ENCODE data around the gene CPXM2. TPM values are rescaled to one million over a fixed set of nuclear protein-coding genes. Genes with fewer than 3 reads are reported as not detected.

The CPXM2 gene
- polyA plus RNA-seq, 4 donors = 1.9 to 5.8 (median 5.3) TPM

DNA sequence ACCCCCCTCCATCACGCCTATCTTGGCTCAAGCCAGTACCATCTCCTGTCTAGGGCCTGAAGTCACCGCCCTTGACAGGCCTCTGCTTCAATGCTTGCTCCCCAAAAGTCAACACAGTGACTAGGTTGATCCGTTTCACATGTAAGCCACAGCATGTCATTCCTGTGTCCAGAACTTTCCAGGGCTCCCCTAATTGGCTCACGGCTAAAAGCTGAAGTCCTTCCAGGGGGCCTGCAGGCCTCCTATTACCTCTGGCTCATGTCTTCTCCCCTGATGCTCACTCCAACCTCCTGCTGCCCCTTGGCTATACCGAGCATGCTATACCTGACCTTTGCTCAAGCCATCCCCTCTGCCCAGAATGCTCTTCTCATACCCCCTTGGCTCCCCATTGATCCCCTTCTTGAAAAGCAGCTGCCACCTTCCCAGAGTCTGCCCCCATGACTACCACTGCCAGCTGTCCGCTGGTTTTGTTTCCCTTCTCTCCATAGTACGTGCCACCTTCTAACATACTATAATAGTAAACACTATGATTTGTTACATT, 39.1 kb downstream of the CPXM2 start:
- no peak for DNase-seq (ENCODE audit: low read depth in 4 of 4, low spot score in 3 of 4)

DNA sequence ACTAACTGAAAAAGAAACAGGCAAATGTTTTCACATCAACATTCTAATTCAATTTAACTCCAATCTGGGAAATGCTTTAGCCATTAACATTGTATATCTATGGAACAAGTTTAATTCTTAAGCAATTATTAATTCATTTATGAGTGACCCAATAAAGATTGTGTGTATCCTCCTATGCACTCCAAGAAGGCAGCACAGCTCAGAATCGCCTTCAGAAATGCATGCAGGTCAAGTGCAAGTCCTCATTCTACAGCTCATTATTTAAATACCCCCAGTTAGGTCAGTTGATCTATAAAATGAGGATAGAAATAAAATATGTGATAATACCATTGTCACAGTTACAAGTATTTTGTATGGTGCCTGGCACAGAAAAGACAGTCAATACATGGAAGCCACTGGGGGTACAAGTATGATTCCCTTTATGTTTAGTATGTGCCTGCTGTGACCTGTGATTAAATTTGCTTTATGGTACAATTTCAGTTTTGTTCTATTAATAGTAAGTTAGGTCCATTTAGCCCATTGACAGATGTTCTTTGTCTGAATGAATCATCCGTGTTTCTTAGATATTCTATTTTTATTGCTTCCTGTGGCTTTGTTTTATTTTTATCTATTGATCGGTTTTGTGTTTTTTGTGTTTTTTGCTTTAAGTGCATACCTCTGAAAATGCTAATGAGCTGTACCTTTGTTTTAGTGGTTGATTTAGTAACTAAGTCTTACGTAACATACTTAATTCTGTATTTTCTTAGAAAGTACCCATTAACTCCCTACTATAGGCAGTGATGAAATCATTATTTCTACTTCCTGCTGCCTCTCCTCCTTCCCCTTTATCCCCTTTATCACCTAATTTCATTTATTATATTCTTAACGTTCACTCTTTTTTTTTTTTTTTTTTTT, 42.8 kb downstream of the CPXM2 start:
- DNase-seq (ENCODE audit: low read depth in 4 of 4, low spot score in 3 of 4) = no peak

DNA sequence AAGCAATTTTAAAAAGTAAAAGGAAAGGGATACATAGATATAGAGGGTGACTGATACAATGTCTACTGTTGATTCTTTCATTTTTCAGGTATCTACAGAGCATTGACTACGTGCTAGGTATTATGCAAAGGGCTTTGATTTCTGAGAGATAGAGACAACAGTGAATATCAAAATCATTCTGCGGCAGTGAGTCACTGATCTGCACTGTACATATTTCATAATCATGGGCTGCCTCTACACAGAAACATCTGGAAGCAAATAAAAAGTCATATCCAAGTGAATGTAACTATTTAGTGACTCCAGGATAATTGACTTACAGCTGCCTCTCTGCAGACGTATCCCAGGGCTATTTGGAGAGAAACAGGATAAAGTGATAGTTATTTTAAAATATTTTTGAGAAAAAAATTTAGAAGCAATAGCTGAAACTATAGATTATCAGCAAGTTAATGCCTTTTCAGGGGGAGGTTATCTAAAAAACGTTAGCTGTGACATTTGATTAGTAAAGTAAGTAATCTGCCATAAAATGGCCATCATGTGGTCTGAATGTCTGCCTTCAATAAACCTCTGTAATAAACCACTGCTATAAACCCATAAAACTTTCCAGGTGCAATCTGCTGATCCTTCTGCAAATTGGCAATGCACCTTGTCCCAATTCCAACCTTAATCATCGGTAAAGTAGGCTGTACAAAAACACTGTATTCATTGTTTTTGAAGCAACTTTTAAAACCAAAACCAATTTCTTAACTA, 43.7 kb downstream of the CPXM2 start:
- no peak for DNase-seq (ENCODE audit: low read depth in 4 of 4, low spot score in 3 of 4)

DNA sequence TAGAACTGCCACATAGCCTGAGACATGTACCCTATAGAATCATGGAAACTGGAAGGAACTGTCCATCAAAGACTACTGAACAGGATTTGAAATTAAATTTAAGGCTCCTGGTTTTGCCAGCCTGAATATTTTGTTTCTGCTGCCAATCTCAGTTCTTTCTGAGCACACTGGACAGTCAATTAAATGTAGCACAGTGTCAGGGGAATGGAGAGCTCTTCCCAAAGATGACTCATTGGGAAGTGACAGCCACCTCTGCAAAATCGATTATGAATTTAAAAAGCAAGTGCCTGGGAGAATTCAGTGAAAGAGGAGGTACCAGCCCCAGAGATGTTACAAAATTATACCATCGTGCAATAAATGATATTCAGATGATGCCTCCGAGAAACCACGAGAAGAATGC, 47.8 kb downstream of the CPXM2 start:
- DNase-seq (ENCODE audit: low read depth in 4 of 4, low spot score in 3 of 4) = no peak

DNA sequence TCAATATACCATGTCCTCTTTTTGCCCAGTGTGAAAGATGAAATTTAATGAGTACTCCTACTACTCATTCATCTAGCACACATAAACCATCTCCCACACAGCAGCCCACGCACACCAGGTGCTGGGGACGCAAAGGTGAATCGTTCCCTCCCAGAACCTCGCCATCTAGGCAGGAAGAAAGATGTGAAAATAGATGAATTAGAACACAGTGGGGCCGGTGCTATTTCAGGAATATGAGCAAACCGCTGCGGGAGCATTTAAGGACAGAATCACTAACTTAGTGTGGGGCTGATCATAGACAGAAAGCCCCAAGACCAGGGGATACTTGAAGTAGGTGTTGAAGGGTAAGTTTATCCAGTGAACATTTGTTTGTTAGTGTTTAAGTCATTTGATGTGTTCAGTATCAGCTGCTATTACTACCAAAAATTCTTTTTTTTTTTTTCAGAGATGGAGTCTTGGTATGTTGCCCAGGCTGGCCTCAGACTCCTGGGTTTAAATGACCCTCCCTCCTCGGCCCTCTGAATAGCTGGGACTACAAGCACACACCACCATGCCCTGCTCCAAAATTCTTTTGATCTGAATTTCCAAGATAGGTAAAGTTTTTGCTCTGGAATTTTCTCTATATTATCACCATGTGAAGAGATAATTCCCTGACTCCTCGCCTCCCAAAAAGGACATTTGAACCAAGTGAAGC, 48.8 kb downstream of the CPXM2 start:
- no peak for DNase-seq (ENCODE audit: low read depth in 4 of 4, low spot score in 3 of 4)

DNA sequence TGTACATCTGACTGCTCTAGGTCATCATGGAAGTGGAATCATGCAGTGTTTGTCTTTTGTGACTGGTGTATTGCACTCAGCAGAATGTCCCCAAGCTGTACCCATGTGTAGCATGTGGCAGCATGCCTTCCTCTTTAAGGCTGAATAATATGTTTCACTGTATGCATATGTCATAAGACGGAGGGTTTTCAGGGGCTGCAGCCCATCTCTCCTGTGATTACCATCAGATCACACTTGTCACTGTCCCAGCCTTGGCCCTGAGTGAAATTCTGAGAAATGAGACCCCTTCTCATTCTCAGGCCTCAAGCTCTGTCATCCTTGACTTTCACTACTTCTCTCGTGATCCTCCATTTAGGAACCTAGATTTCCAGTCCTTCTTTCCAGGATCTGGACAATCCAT, 50.0 kb downstream of the CPXM2 start:
- no peak for DNase-seq (ENCODE audit: low read depth in 4 of 4, low spot score in 3 of 4)

DNA sequence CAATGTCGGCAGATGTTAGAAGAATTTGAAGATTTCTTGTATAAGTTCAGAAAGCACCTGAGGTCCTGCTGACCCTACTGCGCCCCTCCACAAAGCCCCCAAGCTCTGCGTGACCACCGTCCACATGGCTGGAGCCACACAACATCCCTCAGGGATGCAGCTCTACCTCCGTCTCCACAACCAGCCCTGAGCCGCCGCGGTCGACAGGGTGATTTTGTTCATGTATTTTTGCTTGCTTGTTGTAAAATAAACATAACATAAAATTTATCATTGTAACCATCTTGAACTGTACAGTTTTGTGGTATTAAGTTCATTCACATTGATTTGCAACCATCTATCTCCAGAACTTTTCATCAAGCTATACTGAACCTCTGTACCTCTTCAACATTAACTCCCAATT, 50.5 kb downstream of the CPXM2 start:
- DNase-seq (ENCODE audit: low read depth in 4 of 4, low spot score in 3 of 4) = no peak

DNA sequence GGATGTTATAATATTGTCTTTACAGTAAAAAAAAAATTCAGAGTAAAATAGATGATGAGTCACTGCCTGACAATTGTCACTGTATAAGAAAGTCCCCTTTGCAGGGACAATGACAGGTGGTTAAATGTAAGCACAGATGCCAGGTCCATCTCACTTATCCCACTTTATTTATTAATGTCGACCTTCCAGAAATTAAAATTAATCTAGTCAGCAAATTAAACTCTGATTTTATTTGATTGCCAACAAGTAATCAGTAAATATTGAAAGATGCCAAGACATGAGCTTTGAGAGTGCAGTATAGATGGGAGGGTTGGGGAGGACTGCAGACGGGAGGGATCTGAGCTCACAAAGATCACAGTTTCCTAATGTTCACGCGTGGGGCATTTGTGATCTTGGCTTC, 50.9 kb downstream of the CPXM2 start:
- DNase-seq (ENCODE audit: low read depth in 4 of 4, low spot score in 3 of 4) = no peak

DNA sequence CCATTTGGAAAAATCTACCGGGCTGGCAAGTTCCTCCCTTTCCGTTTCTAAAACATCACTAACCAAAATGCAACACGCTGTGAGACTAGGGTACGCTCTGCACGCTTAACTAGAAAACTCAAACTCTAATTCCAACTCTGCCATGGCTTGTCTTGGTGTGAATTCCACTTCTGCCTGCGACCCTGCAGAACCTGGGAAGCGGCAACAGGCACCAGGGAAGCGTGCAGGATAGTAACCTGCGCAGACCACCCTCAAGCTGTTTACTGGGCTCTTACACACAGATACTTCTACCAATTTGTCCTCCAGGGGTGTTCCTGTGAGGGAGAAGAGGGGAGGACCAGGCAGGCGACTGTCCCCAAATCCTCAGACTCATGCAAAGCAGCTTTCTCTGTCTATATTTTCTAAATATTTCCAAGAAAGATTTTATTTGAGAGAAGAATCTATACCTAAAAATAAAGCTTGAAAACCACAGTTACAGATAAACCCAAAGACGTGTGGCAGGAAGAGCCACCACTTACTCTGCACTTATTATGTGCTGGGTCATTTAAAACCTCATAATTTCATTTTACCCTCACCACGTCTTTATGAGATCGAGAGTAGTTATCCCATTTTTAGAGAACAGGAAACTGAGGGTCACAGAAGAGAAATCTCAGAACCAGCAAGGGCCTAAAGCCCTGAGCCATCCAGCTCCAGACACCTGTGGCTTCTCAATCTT, 52.9 kb downstream of the CPXM2 start:
- no peak for DNase-seq (ENCODE audit: low read depth in 4 of 4, low spot score in 3 of 4)

DNA sequence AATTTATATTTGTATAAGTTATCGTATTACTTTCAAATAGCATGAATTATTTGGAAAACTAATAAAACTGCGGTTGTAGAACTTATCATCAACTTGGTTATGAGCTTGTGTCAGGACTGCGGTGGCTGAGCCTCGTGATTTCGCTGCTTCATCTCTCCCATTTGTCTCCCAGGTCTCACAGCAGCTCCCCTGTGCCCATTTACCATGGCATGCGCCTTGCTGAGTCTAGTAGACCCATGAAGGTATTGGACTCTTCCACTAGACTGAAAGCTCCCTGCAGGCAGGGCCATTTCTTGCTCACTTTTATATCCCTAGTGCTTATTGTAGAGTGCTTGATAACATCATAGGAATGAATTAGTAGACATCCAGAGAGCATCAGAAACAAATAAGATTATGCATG, 53.9 kb downstream of the CPXM2 start:
- no peak for DNase-seq (ENCODE audit: low read depth in 4 of 4, low spot score in 3 of 4)

DNA sequence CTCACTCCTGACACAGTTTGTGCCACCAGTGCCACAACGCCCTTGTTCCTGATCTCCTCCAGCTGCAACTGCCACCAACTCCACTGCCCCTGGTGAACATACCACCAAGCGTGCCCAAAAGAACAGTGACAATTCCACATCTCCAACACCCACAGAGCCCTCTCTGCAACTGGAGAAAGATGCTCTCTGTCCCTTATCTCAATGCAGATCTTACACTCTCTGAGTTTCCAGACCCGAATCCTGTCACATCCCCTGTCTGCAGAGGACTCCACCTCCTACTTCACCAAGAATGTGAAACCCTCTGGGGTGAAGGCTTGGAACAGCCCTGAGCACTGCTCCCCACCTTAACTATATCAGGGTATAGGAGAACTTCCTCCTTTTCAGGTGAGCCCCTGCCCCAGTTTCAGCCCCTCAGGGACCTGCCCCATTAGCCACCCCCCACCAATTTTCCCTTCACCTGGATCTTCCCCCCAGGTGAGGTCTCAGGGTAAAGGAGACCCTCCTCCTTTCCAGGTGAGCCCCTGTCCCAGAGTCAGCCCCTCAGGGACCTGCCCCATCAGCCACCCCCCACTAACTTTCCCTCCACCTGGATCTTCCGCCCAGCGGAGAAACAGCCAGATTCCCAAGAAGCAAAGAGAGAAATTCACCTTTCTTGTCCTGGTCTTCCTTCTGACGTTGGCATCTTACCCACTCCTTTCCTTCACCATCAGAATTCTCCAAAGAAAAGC, 55.0 kb downstream of the CPXM2 start:
- no peak for DNase-seq (ENCODE audit: low read depth in 4 of 4, low spot score in 3 of 4)

DNA sequence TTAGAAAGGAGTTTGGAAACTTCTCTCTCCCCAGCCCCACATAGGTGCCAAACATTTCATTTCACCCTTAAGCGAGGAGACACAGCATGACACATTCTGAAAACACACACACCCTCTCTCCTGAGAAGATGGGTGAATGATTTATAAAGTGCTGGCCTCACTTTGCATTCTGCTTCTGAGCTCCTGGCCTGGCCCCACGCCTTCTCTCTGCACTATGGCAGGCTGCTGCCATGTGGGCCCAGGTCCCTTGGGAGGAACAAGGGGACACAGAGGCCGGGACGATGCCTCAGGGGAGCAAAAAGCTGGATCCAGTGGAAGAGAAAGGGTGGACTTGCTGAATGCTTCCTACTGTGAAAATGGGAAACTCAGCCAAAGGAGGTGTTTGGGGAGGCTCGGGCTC, 56.0 kb downstream of the CPXM2 start:
- DNase-seq (ENCODE audit: low read depth in 4 of 4, low spot score in 3 of 4) = no peak

DNA sequence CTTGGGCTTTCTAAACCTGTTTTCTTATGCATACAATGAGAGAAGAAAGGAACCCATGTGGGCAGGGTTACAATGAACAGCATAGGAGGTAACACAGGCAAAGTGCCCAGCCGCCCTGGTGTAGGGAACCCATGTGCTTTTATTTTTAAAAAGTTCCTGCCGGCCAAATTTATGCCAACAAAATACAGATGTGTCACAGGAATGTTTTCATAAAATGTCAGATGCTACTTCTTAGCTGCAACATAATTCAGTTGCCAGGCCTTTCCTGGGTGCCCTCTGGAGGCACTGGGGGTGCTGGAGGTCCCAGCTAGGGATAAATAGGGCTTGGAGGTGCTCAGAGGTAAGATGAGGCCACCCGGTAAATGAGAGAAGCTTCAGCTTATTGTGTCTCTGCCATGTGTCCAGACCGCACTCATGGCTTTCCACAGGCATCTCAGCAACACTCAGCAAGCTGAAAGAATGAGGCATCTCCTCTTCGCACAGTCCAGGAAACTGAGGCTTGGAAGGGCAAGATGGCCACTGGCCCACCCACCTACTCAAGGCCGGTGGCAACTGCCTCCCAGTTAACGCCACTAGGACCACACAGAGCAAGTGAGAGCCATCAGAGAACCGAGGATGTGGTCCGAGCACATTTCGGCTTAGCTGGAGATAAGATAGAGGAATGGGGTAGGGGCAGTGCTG, 58.3 kb downstream of the CPXM2 start:
- DNase-seq (ENCODE audit: low read depth in 4 of 4, low spot score in 3 of 4) = no peak

DNA sequence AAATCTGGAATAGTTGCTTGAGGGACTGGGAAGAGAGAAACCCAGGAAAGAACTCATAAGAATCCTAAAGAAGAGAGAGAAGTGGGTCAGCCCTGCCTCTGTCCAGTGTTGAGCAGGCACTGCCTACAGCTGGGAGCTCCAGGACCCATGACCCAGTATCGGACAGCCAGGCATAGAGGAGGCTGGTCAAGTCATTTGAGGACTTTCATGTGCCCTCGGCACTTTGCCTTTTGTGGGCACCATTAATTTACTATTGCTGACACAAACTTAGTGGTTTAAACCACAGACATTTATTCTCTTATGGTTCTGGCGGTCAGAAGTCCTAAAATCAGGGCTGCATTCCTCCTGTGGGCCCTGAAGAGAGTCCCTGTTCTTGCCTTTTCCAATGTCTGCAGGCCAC, 60.3 kb downstream of the CPXM2 start:
- DNase-seq (ENCODE audit: low read depth in 4 of 4, low spot score in 3 of 4) = no peak

DNA sequence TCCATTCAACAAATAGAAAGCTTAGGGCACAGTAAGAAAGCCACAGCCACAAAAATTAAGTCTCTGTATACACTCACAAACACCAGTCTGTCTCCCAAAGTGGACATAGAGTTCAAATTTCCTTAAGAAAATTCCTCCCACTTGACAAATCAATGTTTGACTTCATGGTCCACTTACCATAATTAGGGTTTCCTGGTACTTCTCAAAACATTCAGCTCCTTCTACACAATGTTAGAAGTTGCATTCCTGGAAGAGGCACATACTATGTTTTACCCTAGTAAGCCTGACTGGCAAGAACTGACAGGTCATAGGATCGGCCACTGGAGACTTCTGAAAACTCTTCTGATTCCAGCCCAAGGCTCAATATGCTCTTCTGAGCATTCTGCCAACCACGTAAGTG, 70.5 kb downstream of the CPXM2 start:
- no peak for DNase-seq (ENCODE audit: low read depth in 4 of 4, low spot score in 3 of 4)

DNA sequence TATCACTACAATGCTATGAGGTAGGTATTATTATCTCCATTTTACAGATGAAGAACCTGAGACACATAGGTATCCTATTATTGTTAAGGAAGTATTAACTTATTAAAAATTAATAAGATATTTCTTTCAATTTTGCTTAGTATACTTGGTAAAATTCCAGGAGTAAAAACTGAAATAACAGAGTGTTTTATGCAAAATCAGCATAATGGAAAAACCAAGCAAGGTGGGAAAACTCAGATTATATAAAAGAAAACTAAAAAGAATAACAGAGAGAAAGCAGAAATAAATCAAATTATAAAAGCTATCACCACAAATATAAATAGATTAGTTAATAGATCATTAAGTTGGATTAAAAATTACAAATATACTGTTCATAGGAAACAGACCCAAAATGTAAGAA, 82.0 kb downstream of the CPXM2 start:
- no peak for DNase-seq (ENCODE audit: low read depth in 4 of 4, low spot score in 3 of 4)

DNA sequence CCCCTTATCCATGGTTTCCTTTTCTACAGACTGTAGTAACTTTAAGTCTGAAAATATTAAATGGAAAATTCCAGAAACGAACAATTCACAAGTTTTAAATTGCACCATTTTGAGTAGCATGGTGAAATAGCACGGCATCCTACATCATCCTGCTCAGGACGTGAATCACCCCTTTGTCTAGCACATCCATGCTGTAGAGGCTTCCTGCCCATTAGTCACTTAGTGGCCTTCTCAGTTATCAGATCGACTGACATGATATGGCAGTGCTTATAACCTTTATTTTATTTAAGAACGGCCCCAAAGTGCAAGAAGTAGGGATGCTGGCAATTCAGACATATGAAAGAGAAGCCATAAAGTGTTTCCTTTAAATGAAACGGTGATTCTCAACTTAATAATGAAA, 82.7 kb downstream of the CPXM2 start:
- DNase-seq (ENCODE audit: low read depth in 4 of 4, low spot score in 3 of 4) = no peak

DNA sequence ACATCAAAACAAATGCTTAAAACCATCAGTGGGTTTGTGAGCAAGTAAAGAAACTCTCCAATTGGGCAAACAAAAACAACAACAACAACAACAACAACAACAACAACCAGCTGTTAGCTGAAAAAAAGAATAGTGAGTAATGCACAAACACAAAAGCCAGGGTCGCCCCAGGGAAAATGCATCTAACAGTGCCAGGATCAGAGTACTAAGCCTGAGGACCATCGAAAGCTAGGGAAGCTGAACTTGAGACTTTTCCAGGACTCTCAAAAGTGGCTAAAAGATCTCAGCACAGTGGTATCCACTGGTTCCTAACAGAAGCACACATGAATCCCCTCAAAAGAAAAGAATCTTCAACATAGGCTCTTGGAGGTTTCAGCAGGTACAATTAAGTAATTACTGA, 83.3 kb downstream of the CPXM2 start:
- DNase-seq (ENCODE audit: low read depth in 4 of 4, low spot score in 3 of 4) = no peak

DNA sequence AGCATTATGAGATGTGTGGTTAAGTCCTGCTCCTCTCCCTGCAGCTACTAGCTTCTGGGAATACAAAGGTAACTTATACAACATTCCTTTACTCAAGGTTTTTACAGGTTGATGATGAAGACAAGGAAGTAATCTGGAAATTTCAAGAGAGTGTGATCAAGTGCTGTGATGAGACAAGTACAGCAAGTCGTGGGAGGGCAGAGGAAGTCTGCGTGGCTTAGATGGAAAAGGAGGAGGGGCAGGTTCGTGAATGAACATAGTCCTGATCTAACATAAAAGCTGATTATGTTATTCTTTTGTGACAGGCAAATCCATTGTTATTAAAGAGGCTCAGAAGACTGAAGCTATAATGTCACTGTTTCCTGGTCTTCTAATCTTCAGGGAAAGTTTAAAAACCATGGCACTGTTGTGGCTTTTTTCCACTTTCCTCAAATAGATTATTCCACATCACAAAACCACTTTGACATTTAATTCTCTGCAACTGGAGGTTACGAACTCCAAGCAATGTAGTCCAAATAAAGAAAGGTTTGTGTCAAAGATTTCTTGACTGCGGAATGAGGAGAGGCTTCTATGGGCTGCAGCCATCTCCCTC, 84.1 kb downstream of the CPXM2 start:
- DNase-seq (ENCODE audit: low read depth in 4 of 4, low spot score in 3 of 4) = no peak
